Nucleus accumbens (tissue), 56 donors: ENCODE results near the gene ATP9A.
"Not testable (repeated sequence)": the region's sequence is repeated elsewhere in the genome, so short reads cannot be mapped to it uniquely, and the experiment has no call there.

Source experiments
- DNase-seq, 56 donors: peaks; one replicate each; lab custom pipeline; 2025; lab: John Stamatoyannopoulos, UW

Gene ATP9A

GRCh38 chr20:51796340-51796739 lies 28.1 kb upstream of the ATP9A start:
- DNase-seq = no peak

DNA sequence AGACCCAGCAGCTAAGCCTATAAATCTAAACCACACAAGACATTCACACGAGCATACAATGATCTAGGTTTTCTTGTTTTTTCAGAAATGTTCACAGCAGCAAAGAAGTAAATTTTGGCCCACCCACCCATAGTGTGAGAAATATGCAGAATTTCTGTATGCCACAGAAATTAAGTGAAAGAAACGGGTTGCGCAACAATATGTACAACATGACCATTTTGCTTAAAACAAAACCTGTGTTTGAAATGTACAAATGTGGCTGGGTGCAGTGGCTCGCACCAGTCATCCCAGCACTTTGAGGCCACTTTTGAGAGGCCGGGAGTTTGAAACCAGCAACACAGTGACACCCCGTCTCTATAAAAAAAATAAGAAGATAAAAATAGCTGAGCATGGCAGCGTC lies 24.8 kb upstream of the ATP9A start:
- no peak for DNase-seq

GRCh38 chr20:51791626-51792025 lies 23.4 kb upstream of the ATP9A start:
- no peak for DNase-seq

GRCh38 chr20:51790256-51790655 lies 22.1 kb upstream of the ATP9A start:
- no peak for DNase-seq

GRCh38 chr20:51789434-51789833 lies 21.2 kb upstream of the ATP9A start:
- DNase-seq = no peak

GRCh38 chr20:51788822-51789221 lies 20.6 kb upstream of the ATP9A start:
- no peak for DNase-seq

DNA sequence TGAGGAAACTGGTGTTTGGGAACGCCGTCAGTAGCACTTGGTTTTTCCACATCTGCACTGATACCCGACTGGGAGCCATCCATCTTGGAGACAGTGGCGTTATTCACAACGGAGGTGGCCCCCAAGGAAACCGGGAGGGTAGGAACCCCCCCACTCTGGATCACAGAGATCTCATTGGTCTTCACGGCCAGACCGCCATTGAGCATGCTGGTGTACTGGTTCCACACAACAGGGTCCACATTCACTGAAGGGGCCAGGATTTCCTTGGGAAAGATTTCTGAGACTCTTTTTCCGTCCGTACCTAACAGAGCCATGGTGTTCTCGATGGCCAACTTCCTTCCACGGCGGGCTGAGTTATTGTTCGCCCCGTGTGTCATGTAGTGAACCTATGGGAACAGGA lies 16.1 kb upstream of the ATP9A start:
- no peak for DNase-seq

GRCh38 chr20:51778229-51778759 lies 10.1 kb upstream of the ATP9A start:
- DNase-seq = not testable (repeated sequence)

DNA sequence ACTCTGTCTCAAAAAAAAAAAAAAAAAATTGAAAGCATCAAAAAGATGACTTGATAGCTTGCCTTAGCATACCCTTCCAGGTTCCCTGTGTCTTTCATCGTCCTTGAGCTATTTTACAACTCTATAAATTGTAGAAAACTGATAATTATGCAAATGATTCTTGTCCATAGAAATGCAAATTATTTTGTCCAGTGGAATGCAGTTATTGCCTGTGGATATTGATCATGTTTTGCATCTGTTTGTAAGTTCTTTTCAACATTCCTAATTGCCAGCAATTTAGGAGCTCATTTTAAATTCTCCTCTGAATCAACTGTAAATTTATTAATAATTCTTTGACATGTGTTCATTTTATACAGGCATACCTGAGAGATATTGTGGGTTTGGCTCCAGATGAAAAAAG lies 7.1 kb upstream of the ATP9A start:
- DNase-seq = no peak

DNA sequence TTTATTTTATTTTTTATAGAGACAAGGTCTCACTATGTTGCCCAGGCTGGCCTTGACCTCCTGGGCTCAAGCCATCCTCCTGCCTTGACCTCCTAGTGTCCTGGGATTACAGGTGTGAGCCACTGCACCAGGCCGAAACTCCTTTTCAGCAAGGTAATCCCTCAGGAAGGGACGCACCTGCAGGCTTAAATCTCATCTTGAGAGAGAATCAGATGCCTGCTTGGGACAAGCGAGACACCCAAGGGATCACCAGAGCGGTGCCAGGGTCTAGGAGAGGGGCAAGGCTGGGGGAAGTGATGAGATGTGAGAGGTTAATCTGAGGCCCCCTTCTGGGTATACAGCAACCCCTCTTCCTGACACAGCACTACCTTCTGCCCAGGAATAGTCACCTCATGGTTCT lies 4.0 kb upstream of the ATP9A start:
- DNase-seq = no peak

GRCh38 chr20:51769976-51770615 lies 1.9 kb upstream of the ATP9A start:
- DNase-seq = no peak

- peak in 22 of 56 donors; percentile 4 to 47 (median 26) for DNase-seq
Observed at GRCh38 chr20:51768759-51769517, 748 bp upstream of the ATP9A start.

DNA sequence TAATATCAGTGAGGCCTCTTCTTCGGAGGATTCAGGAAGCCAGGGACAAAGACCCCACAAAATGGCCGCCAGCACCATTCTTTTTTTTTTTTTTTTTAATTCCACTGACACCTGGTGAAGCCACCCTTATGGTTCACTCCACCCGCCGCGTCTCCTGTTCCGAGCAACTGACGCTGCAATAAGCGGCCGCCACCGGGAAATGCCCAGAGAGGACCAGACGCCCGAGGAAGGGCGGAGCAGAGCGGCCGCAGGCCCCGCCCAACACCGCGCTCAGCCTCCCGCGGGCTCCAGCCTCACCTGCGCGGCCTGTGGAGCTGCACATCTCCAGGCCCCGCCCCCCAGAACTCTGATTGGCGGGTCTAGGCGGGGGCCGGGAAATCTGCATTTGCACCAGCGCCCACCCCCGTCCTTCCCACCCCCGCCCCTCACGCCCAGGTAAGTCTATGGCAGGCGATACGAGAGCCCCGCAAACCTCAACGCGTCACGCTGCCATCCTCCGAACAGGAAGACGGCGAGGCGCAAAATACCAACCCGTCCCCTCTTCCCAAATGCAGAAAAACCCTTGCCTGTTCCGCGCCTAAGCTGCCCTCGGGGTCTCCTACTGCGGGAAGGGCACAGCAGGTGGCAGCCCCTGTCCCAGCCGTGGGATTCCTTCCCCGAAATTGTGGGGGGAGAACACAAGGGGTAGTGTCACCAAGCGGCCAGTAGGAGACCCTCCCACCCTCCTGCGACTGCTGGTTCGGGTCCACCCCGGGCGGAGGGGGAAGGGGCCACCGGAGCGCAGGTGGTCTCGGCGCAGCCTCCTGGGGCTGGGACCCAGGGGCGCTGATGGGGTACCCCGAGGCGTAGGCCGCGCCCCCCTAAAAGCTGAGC lies 960 bp downstream of the ATP9A start:
- DNase-seq = peak in 53 of 56 donors; percentile 15 to 91 (median 71)

DNA sequence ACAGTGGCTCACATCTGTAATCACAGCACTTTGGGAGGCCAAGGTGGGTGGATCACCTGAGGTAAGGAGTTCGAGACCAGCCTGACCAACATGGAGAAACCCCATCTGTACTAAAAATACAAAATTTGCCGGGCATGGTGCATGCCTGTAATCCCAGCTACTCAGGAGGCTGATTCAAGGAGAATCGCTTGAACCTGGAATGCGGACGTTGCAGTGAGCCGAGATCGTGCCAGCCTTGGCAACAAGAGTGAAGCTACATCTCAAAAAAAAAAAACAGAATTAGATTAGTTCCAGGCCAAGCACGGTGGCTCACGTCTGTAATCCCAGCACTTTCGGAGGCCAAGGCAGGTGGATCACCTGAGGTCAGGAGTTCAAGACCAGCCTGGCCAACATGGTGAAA lies 2.8 kb downstream of the ATP9A start:
- DNase-seq = not testable (repeated sequence)

GRCh38 chr20:51763965-51764602 lies 4.1 kb downstream of the ATP9A start:
- DNase-seq = no peak

- peak in 1 of 56 donors; percentile 14 for DNase-seq
Observed at GRCh38 chr20:51760905-51761546, 7.2 kb downstream of the ATP9A start.

DNA sequence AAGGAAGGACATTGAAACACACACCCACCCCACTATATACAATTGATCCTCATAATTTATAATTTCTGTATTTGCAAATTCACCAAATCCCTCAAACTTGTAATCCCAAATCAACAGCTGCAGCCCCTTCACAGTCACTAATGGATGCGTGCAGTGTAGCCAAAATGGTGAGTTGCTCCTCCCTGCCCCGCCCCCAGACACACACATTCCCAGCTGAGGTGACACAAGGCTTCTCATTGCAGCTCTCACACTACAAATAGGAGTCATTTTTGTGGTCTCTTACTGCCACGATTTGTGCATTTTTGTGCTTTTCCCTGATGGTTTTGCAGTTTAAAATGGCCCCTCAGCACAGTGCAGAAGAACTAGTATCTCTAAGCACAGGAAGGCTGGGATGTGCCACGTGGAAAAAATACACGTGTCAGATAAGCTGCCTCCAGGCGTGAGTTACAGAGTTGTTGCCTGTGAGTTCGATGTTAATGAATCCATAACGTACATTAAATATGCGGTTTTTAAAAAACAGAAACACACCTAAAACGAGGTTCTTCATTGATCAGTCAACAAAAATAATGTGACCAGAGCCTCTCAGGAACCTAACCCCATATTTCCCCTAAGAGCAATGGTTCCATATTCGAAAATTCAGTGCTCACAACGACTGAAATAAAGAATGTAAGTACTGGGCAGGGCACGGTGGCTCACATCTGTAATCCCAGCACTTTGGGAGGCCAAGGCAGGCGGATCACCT lies 8.2 kb downstream of the ATP9A start:
- peak in 1 of 56 donors; percentile 11 for DNase-seq

DNA sequence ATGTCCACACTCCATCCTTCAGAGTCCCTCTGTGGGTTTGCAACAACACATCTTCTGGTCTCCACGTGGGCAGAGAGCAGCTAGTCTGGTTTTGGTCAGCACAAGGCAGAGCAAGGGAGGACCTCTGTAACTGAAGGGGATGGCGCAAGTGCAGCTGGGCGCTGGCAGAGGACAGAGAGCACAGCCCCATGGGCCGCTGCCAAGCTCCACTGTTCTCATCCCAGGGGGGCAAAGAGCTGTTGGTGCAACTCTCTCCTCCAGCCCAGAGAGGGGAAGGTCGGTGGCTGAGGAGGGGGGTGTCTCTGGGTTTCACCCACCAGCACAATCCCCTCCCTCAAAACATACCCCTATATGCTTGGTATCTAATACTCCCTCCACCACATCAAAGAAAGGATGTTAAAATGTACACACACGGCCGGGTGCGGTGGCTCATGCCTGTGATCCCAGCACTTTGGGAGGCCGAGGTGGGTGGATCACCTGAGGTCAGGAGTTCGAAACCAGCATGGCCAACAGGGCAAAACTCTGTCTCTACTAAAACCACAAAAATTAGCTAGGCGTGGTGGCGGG lies 9.1 kb downstream of the ATP9A start:
- peak in 49 of 56 donors; percentile 23 to 82 (median 67) for DNase-seq

- peak in 1 of 56 donors; percentile 11 for DNase-seq
Observed at GRCh38 chr20:51757226-51757625, 11.0 kb downstream of the ATP9A start.
